MM.1S (cell line): ENCODE data around the gene AMPH.

ENCODE experiments used
- EZH2 ChIP-seq: fragments of 300-600 bp; sonication (generic); optimal IDR thresholded peaks from 2 replicates; pipeline ENCODE3; 2017; ENCODE audit warnings: low read depth, mild to moderate bottlenecking, antibody characterized with exemption, low read length, mixed read lengths
- EZH2phosphoT487 ChIP-seq: fragments of 300-600 bp; sonication (generic); IDR thresholded peaks from 2 replicates; pipeline ENCODE4 v1.6.1; 2018; ENCODE audit warnings: antibody characterized with exemption, low read length
- TF ChIP-seq, protein P1 (sequence below): fragments of 300-600 bp; sonication (generic); IDR thresholded peaks from 2 replicates; pipeline ENCODE4 v1.5.1; 2016; ENCODE audit warnings: antibody characterized with exemption, low read length, mixed read lengths

DNA sequence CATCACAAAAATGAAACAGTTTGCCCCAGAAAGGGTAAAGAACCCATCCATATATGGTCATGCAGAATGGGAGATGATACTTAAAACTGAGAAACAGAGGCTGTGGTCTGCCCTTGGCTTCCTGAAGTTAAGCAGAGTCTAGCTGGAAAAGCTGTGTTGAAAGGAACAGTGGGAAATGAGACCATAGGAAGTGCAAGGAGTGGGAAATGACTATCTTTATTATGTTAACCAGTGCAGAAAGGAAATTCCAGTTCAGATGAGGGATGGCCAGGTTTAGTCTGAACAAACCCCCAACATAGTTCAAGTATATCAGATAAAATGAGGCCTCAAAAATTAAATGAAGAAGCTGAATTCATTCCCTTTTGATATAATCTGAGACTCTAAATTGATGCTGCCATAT lies 245.5 kb downstream of the AMPH start:
- TF ChIP-seq, protein P1, sequence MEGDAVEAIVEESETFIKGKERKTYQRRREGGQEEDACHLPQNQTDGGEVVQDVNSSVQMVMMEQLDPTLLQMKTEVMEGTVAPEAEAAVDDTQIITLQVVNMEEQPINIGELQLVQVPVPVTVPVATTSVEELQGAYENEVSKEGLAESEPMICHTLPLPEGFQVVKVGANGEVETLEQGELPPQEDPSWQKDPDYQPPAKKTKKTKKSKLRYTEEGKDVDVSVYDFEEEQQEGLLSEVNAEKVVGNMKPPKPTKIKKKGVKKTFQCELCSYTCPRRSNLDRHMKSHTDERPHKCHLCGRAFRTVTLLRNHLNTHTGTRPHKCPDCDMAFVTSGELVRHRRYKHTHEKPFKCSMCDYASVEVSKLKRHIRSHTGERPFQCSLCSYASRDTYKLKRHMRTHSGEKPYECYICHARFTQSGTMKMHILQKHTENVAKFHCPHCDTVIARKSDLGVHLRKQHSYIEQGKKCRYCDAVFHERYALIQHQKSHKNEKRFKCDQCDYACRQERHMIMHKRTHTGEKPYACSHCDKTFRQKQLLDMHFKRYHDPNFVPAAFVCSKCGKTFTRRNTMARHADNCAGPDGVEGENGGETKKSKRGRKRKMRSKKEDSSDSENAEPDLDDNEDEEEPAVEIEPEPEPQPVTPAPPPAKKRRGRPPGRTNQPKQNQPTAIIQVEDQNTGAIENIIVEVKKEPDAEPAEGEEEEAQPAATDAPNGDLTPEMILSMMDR, result no peak
- TF ChIP-seq EZH2phosphoT487 (no peak), EZH2 (no peak)
